ENCODE results near the gene FBXL4. TPM values are rescaled to one million over a fixed set of nuclear protein-coding genes. Genes with fewer than 3 reads are reported as not detected.

The FBXL4 gene
- total and polyA plus RNA-seq, 2 of the 8 experiments (the other 6 are each of a cell fraction or from before 2014, with no cell fraction given), result 6.9 to 13.8 TPM

DNA sequence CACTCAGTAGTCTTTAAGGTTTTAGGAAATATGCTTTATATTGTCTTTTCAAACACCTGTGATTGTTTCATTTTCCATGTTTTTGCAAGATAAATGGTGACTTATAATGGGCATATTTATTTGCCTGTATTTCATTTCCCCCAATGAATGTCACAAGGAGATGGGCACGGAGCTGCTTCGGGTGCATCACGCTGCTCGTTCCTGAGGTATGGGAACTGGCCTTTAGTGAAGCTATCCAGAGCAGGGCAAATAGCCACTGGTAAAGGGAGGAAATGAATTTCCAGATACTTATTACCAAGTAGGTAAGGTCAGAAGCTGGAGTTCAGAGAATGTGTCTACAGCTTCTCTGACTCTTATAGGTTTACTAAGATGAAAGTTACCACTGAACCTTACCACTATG is 109.7 kb downstream of the FBXL4 start:
- no peaks in the 10 kb centered on the region for H3K79me2 ChIP-seq (ENCODE audit: control insufficient read depth in 1 of 2, insufficient read depth in 2 of 2, low read length in 2 of 2)
- no peaks in the 10 kb centered on the region for H3K9me3 ChIP-seq (ENCODE audit: insufficient read depth in 2 of 2, low read depth in 1 of 2, low read length in 1 of 2)
- no peak overlapping the region; a peak in 2 of 4 replicates for H3K4me2 ChIP-seq (ENCODE audit: insufficient read depth in 1 of 2, low read depth in 2 of 2, low read length in 2 of 2)
- peaks cover 61 to 91% (median 76%) of the 10 kb centered on the region in 4 experiments for H3K27me3 ChIP-seq (replicated peaks in 1 of 4; ENCODE audit: control insufficient read depth in 3 of 4, extremely low read depth in 1 of 4, insufficient read depth in 3 of 4, low read length in 3 of 4)
- no peaks in the 10 kb centered on the region; a peak in 1 of 8 replicates for H3K36me3 ChIP-seq (ENCODE audit: control insufficient read depth in 2 of 4, insufficient read depth in 4 of 4, low read length in 3 of 4)
- H3K14ac ChIP-seq (ENCODE audit: insufficient read length), result no peak overlapping the region
- peaks cover 12% of the 10 kb centered on the region for H3K23me2 ChIP-seq (ENCODE audit: low read depth, low read length)
- H4K8ac ChIP-seq (ENCODE audit: extremely low read depth, insufficient read depth, low read length), result no peak overlapping the region
- H3K56ac ChIP-seq (replicated peaks; ENCODE audit: insufficient read length, low read depth, low read length), result no peak overlapping the region
- POLR2A ChIA-PET (ENCODE audit: partially characterized antibody), result interaction anchor here (0.6 to 1.4 kb wide), 2 partner anchors 9 to 397 kb away, joined by 3 to 6 read pairs; no protein-coding TSS in a partner anchor
- TF ChIP-seq CREB1 (IDR thresholded peaks at IDR 0.05), result no peak
- peak; percentile 89 for TF ChIP-seq RNF2 (IDR thresholded peaks at IDR 0.05; ENCODE audit: borderline replicate concordance, low read depth, low read length, missing control alignments, poor library complexity, severe bottlenecking)
- no peak overlapping the region for H3K4me3 ChIP-seq (ENCODE audit: extremely low read depth in 1 of 4, insufficient read depth in 2 of 4, low read depth in 3 of 4, low read length in 4 of 4)
- H2BK12ac ChIP-seq (ENCODE audit: low read depth, low read length), result no peak overlapping the region
- H2BK20ac ChIP-seq (ENCODE audit: low read length), result no peak overlapping the region
- H4K5ac ChIP-seq (ENCODE audit: insufficient read length, low read depth, low read length), result no peak overlapping the region
- CTCF ChIA-PET (ENCODE audit: partially characterized antibody), result interaction anchor here (0.6 to 10.0 kb wide), 8 partner anchors 7 to 1125 kb away, joined by 3 to 79 read pairs (median 3); no protein-coding TSS in a partner anchor
- H3K27ac ChIP-seq (ENCODE audit: low read depth, low read length), result no peak overlapping the region
- H3K4me1 ChIP-seq (replicated peaks in 1 of 4; ENCODE audit: control insufficient read depth in 3 of 4, insufficient read depth in 4 of 4, low read length in 3 of 4), result peaks cover 5 to 18% (median 11%) of the 10 kb centered on the region in 4 experiments
- H2BK5ac ChIP-seq (ENCODE audit: low read depth, low read length), result no peak overlapping the region
- H3K79me1 ChIP-seq (ENCODE audit: low read depth, low read length), result no peaks in the 10 kb centered on the region
- no peak overlapping the region for H2AFZ ChIP-seq (ENCODE audit: low read length)
- no peak for DNase-seq (ENCODE audit: low read depth in 1 of 2, low spot score in 2 of 2)
- H4K91ac ChIP-seq (replicated peaks; ENCODE audit: insufficient read length, low read length), result no peak overlapping the region
- 3% methylated on average over 4 of the region's 4 CpGs; no CpG with 5 or more reads in 1 of the 2 experiments for WGBS, 2 experiments (ENCODE audit: extremely low coverage in 1 of 2, insufficient coverage in 1 of 2, insufficient read length in 1 of 2, insufficient replicate concordance in 2 of 2, low coverage in 1 of 2, low lambda C conversion rate in 2 of 2, missing lambda C conversion rate in 1 of 2)
- no peak overlapping the region for H3K4ac ChIP-seq (replicated peaks; ENCODE audit: insufficient read length, low read depth, low read length)
- H2AK5ac ChIP-seq (ENCODE audit: low read depth, low read length), result no peak overlapping the region
- H3K18ac ChIP-seq (ENCODE audit: extremely low read depth, low read length), result no peak overlapping the region
- no peak for FAIRE-seq
- no peak overlapping the region for H2BK120ac ChIP-seq (replicated peaks; ENCODE audit: low read depth, low read length)
- H4K20me1 ChIP-seq (replicated peaks in 1 of 2; ENCODE audit: control insufficient read depth in 1 of 2, insufficient read depth in 2 of 2, low read length in 2 of 2), result peaks cover 0 to 8% of the 10 kb centered on the region in 2 experiments
- H2BK15ac ChIP-seq (ENCODE audit: low read length), result no peak overlapping the region
- H3K9ac ChIP-seq (replicated peaks in 1 of 4; ENCODE audit: extremely low read depth in 1 of 4, low read depth in 3 of 4, low read length in 3 of 4), result no peak overlapping the region
- no peak overlapping the region for H3K23ac ChIP-seq (ENCODE audit: insufficient read length)

Measured in H1 (cell line).